HepG2 (cell line): ENCODE data around the gene USH2A.

ENCODE experiments used
- EEA1 ChIP-seq: sonication (generic); formaldehyde crosslinking; IDR thresholded peaks from 2 replicates; pipeline ENCODE4 v1.5.1; 2020; ENCODE audit warnings: mild to moderate bottlenecking, missing genetic modification reagents, borderline replicate concordance
- EZH2 ChIP-seq: conservative IDR thresholded peaks from 2 replicates; pipeline ENCODE4 v1.6.1; 2012; ENCODE audit warnings: mild to moderate bottlenecking, low read depth, low read length, moderate library complexity
- KAT2B ChIP-seq: fragments of 150-350 bp; IDR thresholded peaks from 2 replicates; pipeline ENCODE4 v1.6.1; 2014; ENCODE audit warnings: low read depth, low read length, borderline replicate concordance
- NR2F6 ChIP-seq, 2 experiments: IDR thresholded peaks; 2 replicates each; pipeline ENCODE4 v1.6.1; 2016; ENCODE audit warnings: antibody characterized with exemption in 1 of 2, mild to moderate bottlenecking in 1 of 2
- PHF21A ChIP-seq: sonication (generic); formaldehyde crosslinking; IDR thresholded peaks from 2 replicates; pipeline ENCODE4 v1.5.0; 2020; ENCODE audit warnings: mild to moderate bottlenecking, missing genetic modification reagents
- POLR2A ChIP-seq, 2 experiments: IDR thresholded peaks; 2 replicates each; pipeline ENCODE4 v1.6.1; 2011; ENCODE audit warnings: low read depth in 2 of 2, low read length in 2 of 2, mild to moderate bottlenecking in 1 of 2, moderate library complexity in 1 of 2; ENCODE audit not compliant: insufficient read depth in 1 of 2
- PRPF4 ChIP-seq: fragments of 200-400 bp; formaldehyde crosslinking; IDR thresholded peaks from 2 replicates; pipeline ENCODE4 v1.6.1; 2016; ENCODE audit warnings: low read length, low read depth; ENCODE audit not compliant: poor library complexity, severe bottlenecking
- SRSF9 ChIP-seq: fragments of 200-400 bp; formaldehyde crosslinking; IDR thresholded peaks from 2 replicates; pipeline ENCODE4 v1.6.1; 2018; ENCODE audit warnings: borderline replicate concordance, mild to moderate bottlenecking, low read depth, low read length; ENCODE audit not compliant: insufficient read depth, poor library complexity, severe bottlenecking
- ZNF383 ChIP-seq: sonication (generic); formaldehyde crosslinking; IDR thresholded peaks from 2 replicates; pipeline ENCODE4 v1.4.0; 2020; ENCODE audit warnings: missing genetic modification reagents, mild to moderate bottlenecking, borderline replicate concordance
- TF ChIP-seq, protein P1 (sequence below): sonication (generic); formaldehyde crosslinking; IDR thresholded peaks from 2 replicates; pipeline ENCODE4 v1.4.0; 2020; ENCODE audit warnings: missing genetic modification reagents
- TF ChIP-seq, protein P2 (sequence below): sonication (generic); formaldehyde crosslinking; IDR thresholded peaks from 2 replicates; pipeline ENCODE4 v1.8.1; 2023; ENCODE audit warnings: mild to moderate bottlenecking, inconsistent platforms, moderate library complexity, missing genetic modification reagents, borderline replicate concordance
- TF ChIP-seq, protein P3 (sequence below), 2 experiments: sonication (generic) in 1 of 2; formaldehyde crosslinking in 1 of 2; IDR thresholded peaks; 2 replicates each; pipeline versions ENCODE4 v1.5.1 to v1.6.1; 2011 to 2020; ENCODE audit warnings: borderline replicate concordance in 1 of 2, low read depth in 1 of 2, low read length in 1 of 2, mild to moderate bottlenecking in 1 of 2, missing genetic modification reagents in 1 of 2, moderate library complexity in 1 of 2

DNA sequence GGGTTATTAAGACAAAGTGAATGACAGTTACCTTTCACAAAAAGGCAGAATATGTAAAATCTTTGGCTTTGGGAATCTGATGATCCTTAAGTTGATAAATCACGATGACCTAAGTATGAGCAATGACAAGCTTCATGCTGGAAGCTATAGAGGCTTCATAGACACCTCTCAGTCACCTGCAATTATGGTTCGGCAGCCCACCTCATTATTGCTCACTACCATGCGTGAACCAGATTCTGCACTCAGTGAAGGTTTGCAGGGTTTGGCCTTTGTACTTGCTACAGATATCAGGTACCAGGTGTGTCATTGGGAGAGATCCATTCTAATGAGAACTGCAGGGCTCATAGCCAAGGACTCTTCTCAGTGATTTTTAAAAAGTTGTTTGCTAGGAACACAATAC, 692.6 kb downstream of the USH2A start:
- TF ChIP-seq PRPF4 (no peak), ZNF383 (CRISPR knock-in tag) (no peak), EZH2 (no peak), SRSF9 (no peak), PHF21A (no peak), POLR2A (IDR thresholded peaks at IDR 0.05; ENCODE audit: insufficient read depth in 1 of 2, low read depth in 2 of 2, low read length in 2 of 2) (no peak), NR2F6 (IDR thresholded peaks at IDR 0.05) (no peak), NR2F6 (CRISPR knock-in tag; IDR thresholded peaks at IDR 0.05) (no peak), KAT2B (no peak), EEA1 (CRISPR knock-in tag) (no peak)
- TF ChIP-seq, protein P1, sequence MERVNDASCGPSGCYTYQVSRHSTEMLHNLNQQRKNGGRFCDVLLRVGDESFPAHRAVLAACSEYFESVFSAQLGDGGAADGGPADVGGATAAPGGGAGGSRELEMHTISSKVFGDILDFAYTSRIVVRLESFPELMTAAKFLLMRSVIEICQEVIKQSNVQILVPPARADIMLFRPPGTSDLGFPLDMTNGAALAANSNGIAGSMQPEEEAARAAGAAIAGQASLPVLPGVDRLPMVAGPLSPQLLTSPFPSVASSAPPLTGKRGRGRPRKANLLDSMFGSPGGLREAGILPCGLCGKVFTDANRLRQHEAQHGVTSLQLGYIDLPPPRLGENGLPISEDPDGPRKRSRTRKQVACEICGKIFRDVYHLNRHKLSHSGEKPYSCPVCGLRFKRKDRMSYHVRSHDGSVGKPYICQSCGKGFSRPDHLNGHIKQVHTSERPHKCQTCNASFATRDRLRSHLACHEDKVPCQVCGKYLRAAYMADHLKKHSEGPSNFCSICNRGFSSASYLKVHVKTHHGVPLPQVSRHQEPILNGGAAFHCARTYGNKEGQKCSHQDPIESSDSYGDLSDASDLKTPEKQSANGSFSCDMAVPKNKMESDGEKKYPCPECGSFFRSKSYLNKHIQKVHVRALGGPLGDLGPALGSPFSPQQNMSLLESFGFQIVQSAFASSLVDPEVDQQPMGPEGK (CRISPR knock-in tag) = no peak
- TF ChIP-seq, protein P2, sequence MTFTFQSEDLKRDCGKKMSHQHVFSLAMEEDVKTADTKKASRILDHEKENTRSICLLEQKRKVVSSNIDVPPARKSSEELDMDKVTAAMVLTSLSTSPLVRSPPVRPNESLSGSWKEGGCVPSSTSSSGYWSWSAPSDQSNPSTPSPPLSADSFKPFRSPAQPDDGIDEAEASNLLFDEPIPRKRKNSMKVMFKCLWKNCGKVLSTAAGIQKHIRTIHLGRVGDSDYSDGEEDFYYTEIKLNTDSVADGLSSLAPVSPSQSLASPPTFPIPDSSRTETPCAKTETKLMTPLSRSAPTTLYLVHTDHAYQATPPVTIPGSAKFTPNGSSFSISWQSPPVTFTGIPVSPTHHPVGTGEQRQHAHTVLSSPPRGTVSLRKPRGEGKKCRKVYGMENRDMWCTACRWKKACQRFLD (CRISPR knock-in tag) = no peak
- TF ChIP-seq, protein P3, sequence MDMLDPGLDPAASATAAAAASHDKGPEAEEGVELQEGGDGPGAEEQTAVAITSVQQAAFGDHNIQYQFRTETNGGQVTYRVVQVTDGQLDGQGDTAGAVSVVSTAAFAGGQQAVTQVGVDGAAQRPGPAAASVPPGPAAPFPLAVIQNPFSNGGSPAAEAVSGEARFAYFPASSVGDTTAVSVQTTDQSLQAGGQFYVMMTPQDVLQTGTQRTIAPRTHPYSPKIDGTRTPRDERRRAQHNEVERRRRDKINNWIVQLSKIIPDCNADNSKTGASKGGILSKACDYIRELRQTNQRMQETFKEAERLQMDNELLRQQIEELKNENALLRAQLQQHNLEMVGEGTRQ (IDR thresholded peaks at IDR 0.05; ENCODE audit: low read depth, low read length) = no peak
- TF ChIP-seq, protein P3 (CRISPR knock-in tag; IDR thresholded peaks at IDR 0.05; ENCODE audit: borderline replicate concordance) = no peak
